ENCODE measurements around the gene TEX29.

The TEX29 gene

DNA sequence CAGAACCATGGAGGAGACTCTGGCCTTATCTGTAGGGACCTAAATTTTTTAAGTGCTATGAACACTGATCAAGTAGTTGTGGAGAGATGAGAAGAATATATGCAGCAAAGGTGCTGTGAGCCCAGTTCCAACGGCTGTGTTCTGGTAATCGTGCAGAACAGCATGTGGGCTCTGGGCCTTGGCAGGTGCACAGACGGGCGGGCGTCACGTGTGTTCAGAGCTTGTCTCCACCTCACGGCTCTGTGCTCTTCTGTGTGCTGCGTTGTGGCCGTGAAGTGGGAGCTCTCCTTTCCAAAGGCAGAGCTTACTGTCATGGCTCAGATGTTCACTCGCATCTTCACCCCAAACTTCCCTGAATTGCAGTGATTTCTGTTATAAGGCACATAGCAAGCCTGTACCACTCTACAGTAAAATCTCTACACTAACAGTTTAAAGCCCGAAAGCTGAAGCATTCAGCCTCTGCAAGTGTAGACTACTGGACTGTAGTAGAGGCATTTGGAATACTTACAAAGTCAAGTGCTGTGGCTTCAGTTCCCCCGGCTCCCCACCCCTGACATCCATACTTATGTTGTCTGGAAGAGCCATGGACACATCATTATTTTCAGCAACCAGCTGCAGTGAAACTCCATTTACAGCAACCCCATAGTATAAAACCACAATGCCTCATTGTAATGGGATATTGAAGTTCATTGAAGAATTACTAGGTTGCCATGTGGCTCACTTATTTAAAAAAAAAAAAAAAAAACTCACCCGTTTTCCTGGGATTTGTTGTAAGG lies 27.5 kb upstream of the TEX29 start:
- no peak for DNase-seq

DNA sequence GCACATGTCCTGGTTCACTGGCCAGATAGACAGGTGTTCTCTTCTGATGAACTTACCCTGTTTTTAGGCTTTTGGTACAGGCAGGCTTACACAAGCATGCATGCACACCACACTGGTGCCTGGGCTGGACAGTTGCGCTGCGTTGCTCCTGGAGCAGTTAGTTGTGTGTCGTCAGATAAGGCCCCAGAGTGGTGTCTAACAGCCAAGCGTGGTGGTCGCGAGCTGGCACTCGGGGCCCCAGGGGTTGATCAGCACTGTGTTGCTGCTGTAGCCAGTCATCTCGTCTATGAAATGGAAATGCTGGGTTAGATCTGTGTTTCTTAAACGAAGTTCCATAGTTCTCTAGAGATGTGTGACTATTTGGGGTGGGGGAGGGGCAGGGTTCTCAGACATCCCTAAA lies 24.6 kb upstream of the TEX29 start:
- DNase-seq: no peak

DNA sequence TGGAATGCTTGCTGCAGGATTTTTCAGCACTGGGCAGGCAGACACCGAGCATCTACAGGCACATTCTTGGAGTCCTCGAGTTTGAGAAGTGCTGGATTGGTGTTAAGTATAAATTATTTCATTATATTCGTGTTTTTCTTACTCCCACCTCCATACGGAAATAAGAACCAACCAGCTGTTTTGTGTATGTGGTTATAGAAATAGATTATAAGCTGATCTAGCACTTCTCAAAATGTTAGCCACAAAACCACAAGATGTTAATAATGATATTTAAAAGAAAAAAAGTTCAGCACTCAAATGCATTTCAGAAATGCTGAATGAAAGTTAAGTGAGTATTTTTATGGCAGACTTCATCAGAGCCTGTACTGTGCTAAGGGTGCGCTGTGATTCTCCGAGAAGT lies 24.0 kb upstream of the TEX29 start:
- DNase-seq: no peak

DNA sequence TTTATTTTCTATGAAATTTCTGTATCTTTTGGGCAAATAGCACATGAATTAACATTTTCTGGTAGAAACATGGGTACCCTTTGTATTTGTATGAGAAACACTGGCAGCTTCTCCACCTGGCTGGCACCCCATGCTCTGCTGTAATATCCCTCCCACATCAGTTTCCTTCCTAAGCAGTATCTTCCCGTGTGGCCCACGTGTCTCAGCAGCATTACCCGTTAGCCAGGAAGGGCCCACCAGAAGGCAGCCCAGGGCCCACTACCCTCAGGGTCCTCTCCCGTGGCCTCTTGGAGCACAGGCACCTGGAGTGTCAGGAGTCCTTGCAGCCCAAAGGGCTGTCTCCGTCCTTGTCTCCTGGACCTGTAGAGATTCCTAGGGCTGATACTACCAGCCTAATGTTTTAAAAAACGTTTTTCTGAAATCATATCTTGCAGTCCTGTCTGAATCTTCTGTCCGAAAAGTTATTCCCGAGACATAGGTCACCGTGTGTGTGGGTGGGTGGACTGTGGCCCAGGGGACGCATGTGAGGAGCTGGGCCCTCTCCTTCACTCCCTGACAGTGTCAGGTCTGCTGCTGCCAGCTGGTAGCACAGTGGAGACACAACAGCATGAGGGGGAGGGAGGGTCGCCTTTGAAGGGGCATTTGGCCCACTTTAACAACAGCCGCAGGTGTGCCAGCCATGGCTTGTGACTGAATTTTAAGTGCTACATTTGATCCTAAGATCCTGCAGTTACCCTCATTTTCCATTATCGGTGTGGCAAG lies 22.0 kb upstream of the TEX29 start:
- DNase-seq: no peak

DNA sequence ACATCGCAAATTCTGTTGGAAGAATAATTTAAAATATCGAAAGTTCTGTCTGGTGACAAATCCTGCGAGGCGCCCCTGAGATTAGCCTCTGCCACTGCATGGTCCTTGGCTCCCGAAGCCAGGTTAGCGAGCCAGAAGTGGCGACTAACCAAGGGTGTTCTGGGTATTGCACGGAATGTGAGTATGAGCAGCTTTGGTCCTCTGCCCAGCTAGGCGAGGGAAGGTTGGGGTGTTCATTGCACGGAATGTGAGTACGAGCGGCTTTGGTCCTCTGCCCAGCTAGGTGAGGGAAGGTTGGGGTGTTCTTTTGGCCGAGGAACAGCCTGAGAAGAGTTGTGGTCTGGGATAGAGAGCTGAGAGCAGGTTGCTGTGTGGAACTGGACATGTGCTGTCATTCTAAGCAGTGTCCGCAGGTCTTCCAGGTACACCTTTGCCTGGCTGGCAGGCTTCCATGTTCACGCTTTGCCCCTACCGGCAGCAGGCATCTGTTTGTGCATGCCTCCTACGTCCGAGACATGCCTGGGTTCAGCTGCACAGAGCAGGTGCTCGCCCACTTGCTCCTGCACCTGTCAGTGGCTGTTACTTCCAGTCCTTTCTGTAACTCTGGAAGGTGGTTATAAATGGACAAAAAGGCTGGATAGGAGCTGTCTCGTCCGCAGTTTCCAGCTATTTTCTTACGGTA lies 18.3 kb upstream of the TEX29 start:
- DNase-seq: no peak

DNA sequence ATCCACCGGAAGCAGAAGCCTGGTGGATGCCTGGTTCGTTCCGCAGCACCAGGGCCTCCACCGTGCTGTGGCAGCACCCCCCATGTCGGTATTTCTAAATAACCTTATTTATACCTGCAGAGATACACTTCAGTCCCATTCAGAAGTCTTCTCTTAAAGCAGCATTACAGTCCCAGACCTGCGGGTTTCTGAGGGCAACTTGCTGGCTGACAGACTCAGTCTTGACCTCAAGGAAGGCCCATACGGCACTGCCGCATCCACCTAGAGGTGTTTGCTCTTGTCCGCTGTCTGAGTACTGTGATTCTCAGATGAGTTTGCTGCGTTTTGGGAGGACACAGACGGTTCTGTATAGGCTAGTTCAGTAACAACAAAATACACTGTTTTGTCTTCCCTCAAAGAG lies 16.9 kb upstream of the TEX29 start:
- DNase-seq: no peak

DNA sequence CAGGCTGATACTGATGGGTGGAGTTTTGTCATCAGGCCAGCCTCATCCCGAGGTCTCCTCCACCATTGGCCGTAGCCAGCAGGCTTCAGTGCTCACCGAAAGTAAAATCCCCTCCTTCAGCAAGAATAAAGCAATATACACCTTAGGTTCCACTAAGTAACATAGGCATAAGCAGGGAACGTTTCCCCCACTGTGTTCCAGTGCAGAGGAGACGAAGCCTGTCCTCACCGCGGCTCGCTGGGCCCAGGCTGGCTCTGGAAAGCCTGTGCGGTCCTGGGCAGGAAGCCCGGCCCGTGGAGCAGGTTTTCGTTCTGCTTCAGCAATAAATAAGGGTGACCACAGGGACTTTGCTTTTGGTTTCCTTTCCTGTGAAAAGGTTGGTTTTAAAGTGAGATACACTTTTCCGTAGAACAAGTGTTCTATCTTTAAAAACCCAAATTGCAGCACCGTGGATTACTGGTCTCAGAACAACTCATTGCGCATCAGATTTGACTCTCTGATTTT lies 16.3 kb upstream of the TEX29 start:
- no peak for DNase-seq

DNA sequence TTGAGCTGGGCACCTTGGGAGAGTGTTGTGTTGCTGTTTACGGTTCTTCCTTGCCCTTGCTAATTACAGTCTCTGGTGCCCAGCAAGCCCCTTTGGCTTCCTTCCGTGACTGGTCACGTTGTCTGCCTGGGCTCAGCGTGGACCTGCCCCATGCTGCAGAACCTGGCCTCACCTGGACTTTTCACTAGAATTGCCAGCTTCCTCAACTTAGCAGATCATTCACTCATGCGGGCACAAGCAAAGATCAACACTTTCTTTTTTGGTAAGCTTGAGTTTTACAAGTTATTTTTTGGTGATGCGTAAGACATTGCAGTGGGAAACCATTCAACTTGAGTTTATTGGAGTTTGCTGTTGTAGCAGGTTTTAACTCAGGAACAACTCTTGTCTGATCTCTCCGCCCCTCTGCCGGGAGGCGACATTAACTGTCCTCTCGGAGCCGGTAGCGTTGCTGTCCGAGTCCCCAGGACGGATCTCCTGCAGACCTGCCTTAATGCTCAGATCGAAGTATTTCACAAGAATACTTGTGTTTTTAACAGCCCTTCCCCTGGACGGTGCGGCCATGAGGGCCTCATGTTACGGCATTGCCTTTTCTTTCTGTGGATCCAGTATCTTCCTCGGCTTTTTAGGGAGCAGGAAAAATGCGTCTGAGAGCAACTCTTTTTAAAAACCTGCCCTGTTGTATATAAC lies 15.7 kb upstream of the TEX29 start:
- DNase-seq: no peak

DNA sequence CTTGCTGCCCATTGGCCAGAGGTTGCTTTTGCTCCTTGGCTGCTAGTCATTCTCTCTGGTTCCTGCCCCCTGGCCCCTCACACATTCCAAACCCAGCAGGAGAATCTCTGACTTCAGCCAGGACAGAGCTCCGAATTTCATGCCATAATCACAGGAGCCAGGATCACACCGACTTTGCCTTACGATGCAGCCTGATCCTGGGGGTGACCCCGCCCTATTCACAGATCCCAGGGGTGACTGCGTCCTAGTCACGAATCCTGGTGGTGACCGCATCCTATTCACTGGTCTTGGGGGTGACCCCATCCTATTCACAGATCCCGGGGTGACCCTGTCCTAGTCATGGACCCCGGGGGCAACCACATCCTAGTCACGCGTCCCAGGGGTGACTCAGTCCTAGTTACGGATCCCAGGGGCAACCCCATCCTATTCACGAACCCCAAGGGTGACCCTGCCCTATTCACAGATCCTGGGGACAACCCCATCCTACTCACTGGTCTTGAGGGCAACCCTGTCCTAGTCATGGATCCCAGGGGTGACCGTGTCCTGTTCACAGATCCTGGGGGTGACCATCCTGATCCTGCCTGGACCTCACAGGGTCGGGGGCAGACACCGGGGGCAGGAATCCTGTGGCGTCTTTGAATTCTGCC lies 7.4 kb upstream of the TEX29 start:
- no peak for DNase-seq

DNA sequence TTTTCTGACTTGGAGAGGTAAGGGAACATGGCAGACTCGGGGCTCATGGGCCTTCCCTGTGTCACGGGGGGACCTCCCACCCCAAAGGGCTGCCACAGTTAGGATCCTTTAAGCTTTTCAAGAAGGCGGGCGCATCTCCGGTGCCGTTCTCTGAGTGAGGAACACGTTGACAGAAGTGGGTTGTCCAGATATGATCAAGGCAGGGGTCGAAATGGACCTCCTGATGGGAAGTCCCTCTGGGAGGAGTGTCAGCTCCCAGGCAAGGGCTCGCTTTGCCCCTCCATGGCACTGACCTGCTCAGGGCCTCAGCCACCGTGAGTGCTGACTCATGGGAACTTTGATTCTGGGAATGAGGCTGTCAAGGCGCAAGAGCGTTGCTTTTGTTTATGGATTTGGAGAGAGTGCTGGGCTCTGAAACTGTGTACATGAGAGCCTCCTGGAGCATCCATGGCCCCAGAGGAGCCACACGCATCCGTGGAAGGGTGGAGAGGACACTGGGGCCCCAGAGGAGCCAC lies 6.5 kb upstream of the TEX29 start:
- DNase-seq: no peak

DNA sequence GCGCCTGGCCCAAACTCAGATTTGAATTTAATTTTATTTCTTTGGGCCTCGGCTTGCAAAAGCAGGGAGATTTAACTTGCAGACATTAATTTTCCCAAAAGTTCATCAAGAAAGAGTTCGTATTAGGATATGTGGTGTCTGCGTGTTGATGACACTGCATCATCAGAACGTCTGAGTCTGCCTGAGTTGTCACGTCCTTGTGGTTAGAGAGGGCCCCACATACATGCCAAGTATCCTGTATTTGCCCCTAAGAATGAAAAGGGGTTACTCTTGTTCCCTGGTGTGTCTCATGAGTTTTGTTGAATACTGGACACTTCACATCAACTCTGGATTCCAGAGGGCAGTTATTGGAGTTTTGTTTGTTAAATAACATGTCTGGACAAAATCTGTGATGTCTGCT lies 5.6 kb upstream of the TEX29 start:
- no peak for DNase-seq

DNA sequence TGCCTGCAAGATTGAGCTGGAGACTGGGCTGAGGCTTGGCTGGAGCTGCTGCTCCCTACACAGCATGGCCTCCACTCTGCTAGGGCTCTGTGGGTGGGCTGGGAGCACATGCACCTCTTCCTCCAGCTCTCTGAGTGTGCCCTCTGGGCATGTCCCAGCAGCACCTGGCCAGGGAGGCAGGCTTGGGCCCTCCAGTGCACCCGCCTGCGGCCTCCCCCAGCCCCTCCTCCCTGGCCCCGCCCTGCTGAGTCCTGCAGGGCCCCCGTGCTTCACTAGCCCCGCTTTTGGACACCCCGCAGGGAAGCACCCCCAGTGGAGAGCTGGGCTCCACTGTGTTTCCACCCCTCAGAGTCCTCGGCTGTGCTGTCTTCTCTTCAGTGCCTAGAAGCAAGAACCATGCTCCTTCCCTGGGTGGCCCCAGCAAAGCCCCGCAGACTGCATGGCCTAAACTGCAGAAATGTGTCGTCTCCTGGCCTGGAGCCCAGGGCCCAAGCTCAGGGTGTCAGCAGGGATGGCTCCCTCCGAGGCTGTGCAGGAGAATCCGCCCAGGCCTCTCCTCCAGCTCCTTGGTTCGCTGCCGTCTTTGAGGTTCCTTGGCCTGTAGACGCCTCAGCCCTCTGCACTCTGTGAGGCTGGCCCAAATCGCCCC lies 5.0 kb upstream of the TEX29 start:
- no peak for DNase-seq

DNA sequence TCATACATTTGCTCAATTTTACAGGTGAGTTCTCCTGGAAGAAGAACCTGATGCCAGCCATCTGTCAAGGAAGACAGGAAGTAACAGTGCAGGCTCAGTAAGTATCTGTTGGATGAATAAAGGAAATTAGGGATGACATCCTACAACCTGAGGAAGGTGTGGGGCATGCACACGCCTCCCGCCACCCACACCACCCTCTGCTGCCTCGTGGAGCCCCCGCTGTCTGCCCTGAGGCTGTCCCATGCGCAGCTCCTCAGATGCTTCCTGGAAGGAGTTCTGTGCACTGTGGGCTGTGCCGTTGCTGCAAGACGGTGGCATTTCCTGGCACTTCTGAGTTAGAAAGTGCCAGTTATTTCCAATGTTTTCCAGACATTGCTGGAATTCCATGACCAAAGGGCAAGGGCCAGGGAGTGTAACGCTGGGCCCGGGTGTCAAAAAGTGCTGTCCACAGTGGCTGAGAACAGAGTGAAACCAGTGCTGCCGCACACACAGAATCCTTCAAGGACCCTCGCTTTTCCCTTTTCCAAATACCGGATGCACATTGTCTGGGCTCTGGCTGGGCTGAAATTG lies 4.2 kb upstream of the TEX29 start:
- DNase-seq: no peak

DNA sequence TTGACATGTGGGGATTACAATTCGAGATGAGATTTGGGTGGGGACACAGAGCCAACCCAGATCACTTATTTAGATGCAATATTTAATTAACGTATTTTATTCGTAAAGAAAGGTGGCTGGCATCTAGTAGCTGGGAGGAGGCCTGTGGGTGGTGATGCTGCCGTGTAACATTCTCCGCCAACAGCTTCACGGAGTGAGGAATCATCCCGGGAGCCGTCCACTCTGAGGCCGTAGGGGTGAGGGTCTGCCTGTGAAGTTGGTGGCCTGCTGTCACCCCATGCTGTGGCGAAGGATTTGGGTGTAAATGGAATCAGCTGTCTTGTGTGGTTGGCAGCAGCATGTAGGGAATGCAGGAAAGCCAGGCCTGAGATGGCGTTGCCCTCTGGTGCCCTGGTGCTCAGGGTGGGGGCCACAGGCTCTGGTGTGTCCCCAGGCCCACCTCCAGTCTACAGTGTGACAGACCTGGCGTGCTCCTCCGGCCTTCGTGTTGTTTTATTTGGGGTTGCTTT lies 3.3 kb upstream of the TEX29 start:
- DNase-seq: no peak

DNA sequence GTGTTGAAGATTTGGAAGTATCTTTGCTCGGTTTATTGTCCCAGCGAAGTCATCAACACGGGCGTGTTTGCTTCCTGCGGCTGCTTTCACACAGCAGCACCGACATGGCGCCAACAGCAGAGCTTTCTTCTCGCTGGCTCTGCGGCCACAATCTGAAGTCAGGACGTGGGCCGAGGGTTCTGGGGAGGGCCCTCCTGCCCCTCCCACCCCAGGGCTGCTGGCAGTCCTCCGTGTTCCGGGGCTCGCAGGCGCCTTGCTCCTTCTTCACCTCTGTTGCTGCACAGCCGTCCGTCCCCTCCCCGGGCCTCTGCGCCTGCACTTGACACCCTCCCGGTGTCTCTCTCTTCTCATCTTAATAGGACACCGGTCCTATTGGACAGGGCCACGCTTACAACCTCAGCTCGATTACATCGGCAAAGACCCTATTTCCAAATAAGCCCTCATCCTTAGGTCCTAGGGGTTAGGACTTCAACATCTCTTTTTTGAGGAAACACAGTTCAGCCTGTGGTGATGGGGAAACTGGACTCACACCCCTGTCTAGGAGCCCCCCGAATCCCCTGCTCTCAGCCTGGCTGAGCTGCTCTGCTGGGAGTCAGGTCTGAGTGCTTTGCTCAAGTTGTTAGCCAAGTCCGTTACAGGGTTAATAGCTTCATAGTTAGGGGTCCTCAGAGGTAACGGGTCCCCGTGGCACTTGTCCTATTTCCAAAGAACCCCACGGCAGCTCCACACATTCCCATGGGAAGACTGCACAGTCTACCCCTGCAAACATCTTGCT lies 2.7 kb upstream of the TEX29 start:
- no peak for DNase-seq

DNA sequence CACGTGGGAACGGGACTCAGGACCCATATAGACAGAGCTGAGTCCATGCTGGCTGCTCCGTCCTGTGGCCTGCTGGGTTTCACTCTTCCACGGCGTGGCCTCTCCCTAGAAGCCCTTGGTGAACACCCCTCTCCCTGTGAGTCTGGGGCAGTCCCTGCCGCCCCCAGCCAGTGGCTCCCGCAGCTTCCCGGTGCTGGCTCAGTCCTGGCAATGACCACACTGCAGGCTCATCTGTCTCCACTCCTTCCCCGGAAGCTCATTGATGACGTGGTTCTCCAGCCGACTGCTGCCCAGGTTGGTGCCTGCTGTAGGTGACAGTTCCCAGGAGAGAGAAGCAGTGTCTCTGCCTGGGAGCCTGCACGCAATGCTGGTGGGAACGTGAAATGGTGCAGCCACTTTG lies 2.1 kb upstream of the TEX29 start:
- no peak for DNase-seq

DNA sequence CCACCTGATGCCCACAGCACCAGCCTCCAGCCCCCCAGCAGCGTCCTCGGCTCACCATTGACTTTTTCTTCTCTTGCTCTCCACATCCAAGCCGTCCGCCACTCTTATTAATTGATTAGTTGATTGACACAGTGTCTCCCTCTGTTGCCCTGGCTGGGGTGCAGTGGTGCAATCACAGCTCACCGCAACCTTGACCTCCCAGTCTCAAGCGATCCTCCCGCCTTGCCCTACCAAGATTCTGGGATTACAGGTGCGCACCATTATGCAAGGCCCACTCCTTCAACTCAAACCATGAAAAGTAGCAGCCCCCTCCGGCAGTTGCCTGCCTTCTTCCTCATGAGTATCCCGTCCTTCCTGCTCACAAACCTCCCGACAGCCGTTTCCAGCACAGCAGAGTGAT lies 921 bp upstream of the TEX29 start:
- no peak for DNase-seq

DNA sequence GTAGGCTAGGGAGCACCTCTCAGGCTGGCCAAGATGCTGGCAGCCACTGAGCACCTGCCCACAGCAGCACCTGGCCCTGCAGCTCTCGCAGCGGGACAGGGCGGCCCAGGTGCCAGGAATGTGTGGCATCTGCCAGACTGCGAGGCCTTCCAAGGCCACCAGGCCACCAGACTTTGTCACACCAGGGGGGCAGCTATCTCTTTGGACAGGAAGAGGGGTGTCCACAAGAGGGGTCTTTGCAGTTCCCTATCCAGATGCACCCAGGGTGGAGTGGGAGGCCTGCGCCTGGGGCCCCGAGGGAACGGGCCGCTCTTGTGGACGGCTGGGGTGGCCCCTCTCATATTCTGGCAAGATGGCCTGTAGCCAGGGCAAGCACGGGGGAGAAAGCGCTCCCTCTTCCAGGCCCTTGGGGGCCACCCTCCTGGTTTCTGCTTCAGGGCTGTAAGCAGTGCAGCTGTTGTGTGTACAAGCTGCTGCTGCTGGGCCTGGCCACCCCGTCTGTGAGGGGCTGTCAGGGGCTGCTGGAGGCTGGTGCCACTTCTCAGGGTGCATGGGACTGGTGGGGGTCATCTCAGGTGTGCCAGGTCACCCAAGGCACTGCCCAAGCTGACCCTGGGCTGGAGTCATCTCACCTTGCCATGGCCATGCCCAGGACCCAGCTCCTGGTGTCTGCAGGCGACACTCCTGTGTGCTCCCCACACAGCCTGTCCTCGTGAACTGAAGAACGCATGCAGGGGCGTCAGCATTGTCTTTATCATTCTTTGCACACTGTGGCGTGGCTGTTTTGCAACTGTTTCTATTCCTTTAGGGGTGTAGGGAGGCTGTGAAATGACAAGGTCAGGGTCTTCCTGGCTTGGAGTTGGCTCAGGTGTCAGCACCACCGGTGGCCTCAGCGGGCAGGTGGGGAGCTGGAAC lies 1.8 kb downstream of the TEX29 start:
- DNase-seq: no peak

DNA sequence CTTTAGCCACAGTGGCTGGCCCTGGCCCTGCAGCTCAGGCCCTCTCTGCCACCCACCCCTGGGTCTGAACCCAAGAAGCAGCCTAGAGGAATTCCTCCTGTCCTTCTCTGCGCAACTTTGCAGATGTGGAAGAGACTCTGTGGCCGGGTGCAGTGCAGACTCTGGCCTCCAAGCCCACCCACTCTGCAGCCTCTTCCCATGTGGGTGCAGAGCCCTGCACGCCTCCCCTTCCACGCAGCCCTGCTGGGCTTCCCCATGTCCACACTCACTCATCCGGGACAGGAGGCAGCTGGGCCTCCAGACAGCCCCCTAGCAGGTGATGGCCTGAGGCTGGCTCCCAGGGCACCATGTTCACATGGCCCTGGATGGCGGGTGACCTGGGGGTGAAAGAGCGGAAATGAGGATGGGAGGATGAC lies 2.5 kb downstream of the TEX29 start:
- DNase-seq: no peak
